DOHH2 (cell line): ENCODE results near the gene SRSF1.

Experiments used
- H3F3A ChIP-seq: fragments of 200-600 bp; sonication (generic), shearing (Covaris generic); 2 replicates; pipeline ENCODE4 v1.6.0; 2016; ENCODE audit warnings: antibody characterized with exemption, mild to moderate bottlenecking; ENCODE audit not compliant: control insufficient read depth, insufficient read depth
- H3K27ac ChIP-seq: fragments of 200-600 bp; sonication (generic); 2 replicates; pipeline ENCODE4 v1.5.1; 2014; ENCODE audit warnings: low read depth, mild to moderate bottlenecking, low read length, moderate library complexity
- H3K27me3 ChIP-seq: fragments of 200-600 bp; sonication (generic); 2 replicates; pipeline ENCODE4 v1.6.1; 2014; ENCODE audit warnings: mild to moderate bottlenecking, low read length, mixed read lengths; ENCODE audit not compliant: control insufficient read depth
- H3K36me3 ChIP-seq: fragments of 200-600 bp; sonication (generic); 2 replicates; pipeline ENCODE4 v1.6.1; 2014; ENCODE audit warnings: mild to moderate bottlenecking, low read length, moderate library complexity, mixed read lengths; ENCODE audit not compliant: control insufficient read depth
- H3K4me1 ChIP-seq: fragments of 200-600 bp; sonication (generic); 2 replicates; pipeline ENCODE4 v1.6.1; 2014; ENCODE audit warnings: mild to moderate bottlenecking, low read length, mixed read lengths; ENCODE audit not compliant: control insufficient read depth
- H3K4me2 ChIP-seq: fragments of 200-600 bp; sonication (generic); 2 replicates; pipeline ENCODE4 v1.6.0; 2014; ENCODE audit warnings: mild to moderate bottlenecking, low read length, moderate library complexity
- H3K4me3 ChIP-seq: fragments of 200-600 bp; sonication (generic); 2 replicates; pipeline ENCODE4 v1.5.1; 2014; ENCODE audit warnings: mild to moderate bottlenecking, low read length, mixed read lengths
- H3K79me2 ChIP-seq: fragments of 200-600 bp; sonication (generic); 2 replicates; pipeline ENCODE4 v1.6.1; 2014; ENCODE audit warnings: mild to moderate bottlenecking, low read length, mixed read lengths; ENCODE audit not compliant: control insufficient read depth
- H3K9me2 ChIP-seq: fragments of 200-600 bp; sonication (generic); replicated peaks from 2 replicates; pipeline ENCODE4 v1.6.1; 2014; ENCODE audit warnings: mild to moderate bottlenecking, low read length, mixed read lengths; ENCODE audit not compliant: control insufficient read depth
- H3K9me3 ChIP-seq: fragments of 200-600 bp; sonication (generic); 2 replicates; pipeline ENCODE4 v1.6.1; 2014; ENCODE audit warnings: antibody characterized with exemption, low read length, mixed read lengths; ENCODE audit not compliant: control insufficient read depth, insufficient read depth
- H4K20me1 ChIP-seq: fragments of 200-600 bp; sonication (generic); 2 replicates; pipeline ENCODE4 v1.6.0; 2014; ENCODE audit warnings: low read depth, mild to moderate bottlenecking, antibody characterized with exemption, low read length, moderate library complexity; ENCODE audit not compliant: control insufficient read depth, insufficient read depth
- EZH2phosphoT487 ChIP-seq: fragments of 200-600 bp; sonication (generic); IDR thresholded peaks from 2 replicates; pipeline ENCODE4 v1.6.1; 2017; ENCODE audit warnings: borderline replicate concordance, mild to moderate bottlenecking, antibody characterized with exemption, low read length, moderate library complexity, mixed read lengths
- TF ChIP-seq, protein P1 (sequence below): fragments of 200-600 bp; sonication (generic); IDR thresholded peaks from one replicate; pipeline ENCODE4 v1.5.1; 2014; ENCODE audit warnings: antibody characterized with exemption, mild to moderate bottlenecking, low read depth, low read length; ENCODE audit not compliant: poor library complexity, severe bottlenecking

The SRSF1 gene

GRCh38 chr17:58052945-58053715 lies 46.1 kb upstream of the SRSF1 start:
- no peaks in the 10 kb centered on the region for H3K4me1 ChIP-seq
- TF ChIP-seq EZH2phosphoT487: no peak
- TF ChIP-seq, protein P1, sequence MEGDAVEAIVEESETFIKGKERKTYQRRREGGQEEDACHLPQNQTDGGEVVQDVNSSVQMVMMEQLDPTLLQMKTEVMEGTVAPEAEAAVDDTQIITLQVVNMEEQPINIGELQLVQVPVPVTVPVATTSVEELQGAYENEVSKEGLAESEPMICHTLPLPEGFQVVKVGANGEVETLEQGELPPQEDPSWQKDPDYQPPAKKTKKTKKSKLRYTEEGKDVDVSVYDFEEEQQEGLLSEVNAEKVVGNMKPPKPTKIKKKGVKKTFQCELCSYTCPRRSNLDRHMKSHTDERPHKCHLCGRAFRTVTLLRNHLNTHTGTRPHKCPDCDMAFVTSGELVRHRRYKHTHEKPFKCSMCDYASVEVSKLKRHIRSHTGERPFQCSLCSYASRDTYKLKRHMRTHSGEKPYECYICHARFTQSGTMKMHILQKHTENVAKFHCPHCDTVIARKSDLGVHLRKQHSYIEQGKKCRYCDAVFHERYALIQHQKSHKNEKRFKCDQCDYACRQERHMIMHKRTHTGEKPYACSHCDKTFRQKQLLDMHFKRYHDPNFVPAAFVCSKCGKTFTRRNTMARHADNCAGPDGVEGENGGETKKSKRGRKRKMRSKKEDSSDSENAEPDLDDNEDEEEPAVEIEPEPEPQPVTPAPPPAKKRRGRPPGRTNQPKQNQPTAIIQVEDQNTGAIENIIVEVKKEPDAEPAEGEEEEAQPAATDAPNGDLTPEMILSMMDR: no peak
- no peaks in the 10 kb centered on the region for H3K79me2 ChIP-seq
- H3K9me3 ChIP-seq: no peaks in the 10 kb centered on the region
- H3F3A ChIP-seq: no peaks in the 10 kb centered on the region
- no peaks in the 10 kb centered on the region for H3K36me3 ChIP-seq
- H4K20me1 ChIP-seq: no peaks in the 10 kb centered on the region
- H3K27me3 ChIP-seq: peaks cover 58% of the 10 kb centered on the region
- no peak overlapping the region for H3K4me2 ChIP-seq
- no peak overlapping the region for H3K27ac ChIP-seq
- no peaks in the 10 kb centered on the region for H3K9me2 ChIP-seq
- H3K4me3 ChIP-seq: no peak overlapping the region

DNA sequence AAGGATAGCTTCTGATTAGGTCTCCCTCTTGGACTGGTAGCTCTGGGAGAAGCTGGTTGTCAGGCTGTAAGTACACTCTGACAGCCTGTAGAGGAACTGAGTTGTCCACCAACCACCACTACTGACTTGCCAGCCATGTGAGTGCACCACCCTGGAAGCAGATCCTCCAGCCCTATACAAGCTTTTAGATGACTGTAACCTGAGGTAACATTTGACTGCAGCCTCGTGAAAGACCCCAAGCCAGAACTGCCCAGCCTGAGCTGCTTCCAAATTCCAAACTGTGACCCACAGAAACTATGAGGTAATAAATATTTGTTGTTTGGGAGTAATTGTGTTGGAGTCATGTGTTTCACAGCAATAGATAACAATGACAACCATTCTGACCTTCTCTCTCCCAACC lies 45.4 kb upstream of the SRSF1 start:
- H3F3A ChIP-seq: no peaks in the 10 kb centered on the region
- H4K20me1 ChIP-seq: no peaks in the 10 kb centered on the region
- H3K4me3 ChIP-seq: no peak overlapping the region
- no peak overlapping the region for H3K27ac ChIP-seq
- H3K9me3 ChIP-seq: no peaks in the 10 kb centered on the region
- TF ChIP-seq, protein P1: no peak
- TF ChIP-seq EZH2phosphoT487: no peak
- H3K9me2 ChIP-seq: no peaks in the 10 kb centered on the region
- H3K4me2 ChIP-seq: no peak overlapping the region
- H3K79me2 ChIP-seq: no peaks in the 10 kb centered on the region
- no peaks in the 10 kb centered on the region for H3K36me3 ChIP-seq
- H3K4me1 ChIP-seq: no peaks in the 10 kb centered on the region
- peaks cover 51% of the 10 kb centered on the region for H3K27me3 ChIP-seq

GRCh38 chr17:58051468-58051867 lies 44.4 kb upstream of the SRSF1 start:
- TF ChIP-seq, protein P1: no peak
- TF ChIP-seq EZH2phosphoT487: no peak
- H3K27ac ChIP-seq: no peak overlapping the region
- H3K4me3 ChIP-seq: no peak overlapping the region
- peaks cover 47% of the 10 kb centered on the region for H3K27me3 ChIP-seq
- H3K79me2 ChIP-seq: no peaks in the 10 kb centered on the region
- no peak overlapping the region for H3K4me2 ChIP-seq
- H3K9me2 ChIP-seq: no peaks in the 10 kb centered on the region
- H3F3A ChIP-seq: no peaks in the 10 kb centered on the region
- no peaks in the 10 kb centered on the region for H3K4me1 ChIP-seq
- H4K20me1 ChIP-seq: no peaks in the 10 kb centered on the region
- no peaks in the 10 kb centered on the region for H3K9me3 ChIP-seq
- H3K36me3 ChIP-seq: no peaks in the 10 kb centered on the region
